ENCODE results near the gene SORCS2.

- TF ChIP-seq CTCF (conservative IDR thresholded peaks at IDR 0.05; ENCODE audit: low read depth, low read length) (no peak), EZH2phosphoT487 (IDR thresholded peaks at IDR 0.05; ENCODE audit: borderline replicate concordance, low read length) (no peak)
Measured at GRCh38 chr4:7705062-7705461, 512.7 kb downstream of the SORCS2 start.

Measured in PC-3 (cell line).